Progenitor cell of endocrine pancreas (in vitro differentiated cells): Measurements from ENCODE around the gene CACNB3. TPM values are rescaled to one million over a fixed set of nuclear protein-coding genes. Genes with fewer than 3 reads are reported as not detected.

Source experiments
- DNase-seq: peaks from one replicate; pipeline ENCODE4 v3.0.0; 2021; ENCODE audit warnings: low spot score; ENCODE audit not compliant: unreplicated experiment
- H3K27ac Mint-ChIP-seq: 2 replicates; pipeline ENCODE4 v1.8.0; 2021; ENCODE audit warnings: mild to moderate bottlenecking, moderate library complexity, mixed read lengths
- H3K27me3 Mint-ChIP-seq: 2 replicates; pipeline ENCODE4 v1.8.0; 2021; ENCODE audit warnings: mixed read lengths
- H3K36me3 Mint-ChIP-seq: 2 replicates; pipeline ENCODE4 v1.8.0; 2022; ENCODE audit warnings: mixed read lengths; ENCODE audit not compliant: insufficient read depth
- H3K4me1 Mint-ChIP-seq: 2 replicates; pipeline ENCODE4 v1.8.0; 2021; ENCODE audit warnings: low read depth, mixed read lengths
- H3K4me3 Mint-ChIP-seq: 2 replicates; pipeline ENCODE4 v1.8.0; 2021; ENCODE audit warnings: low read depth, mild to moderate bottlenecking, moderate library complexity, mixed read lengths
- H3K9me3 Mint-ChIP-seq: 2 replicates; pipeline ENCODE4 v1.8.0; 2021; ENCODE audit warnings: low read depth, mixed read lengths
- total RNA-seq: library from RNA; stranded (reverse); gene quantifications from 2 replicates; pipeline ENCODE4 v1.2.1, GENCODE V29; 2021
- TF ChIP-seq, protein P1 (sequence below): fragments of 200-600 bp; sonication (generic); IDR thresholded peaks from one replicate; pipeline ENCODE4 v1.5.0; 2021; ENCODE audit warnings: antibody characterized with exemption, mild to moderate bottlenecking; ENCODE audit not compliant: unreplicated experiment

CACNB3 gene
- total RNA-seq, 1 donor from 2014 or later, result 73.9 TPM

DNA sequence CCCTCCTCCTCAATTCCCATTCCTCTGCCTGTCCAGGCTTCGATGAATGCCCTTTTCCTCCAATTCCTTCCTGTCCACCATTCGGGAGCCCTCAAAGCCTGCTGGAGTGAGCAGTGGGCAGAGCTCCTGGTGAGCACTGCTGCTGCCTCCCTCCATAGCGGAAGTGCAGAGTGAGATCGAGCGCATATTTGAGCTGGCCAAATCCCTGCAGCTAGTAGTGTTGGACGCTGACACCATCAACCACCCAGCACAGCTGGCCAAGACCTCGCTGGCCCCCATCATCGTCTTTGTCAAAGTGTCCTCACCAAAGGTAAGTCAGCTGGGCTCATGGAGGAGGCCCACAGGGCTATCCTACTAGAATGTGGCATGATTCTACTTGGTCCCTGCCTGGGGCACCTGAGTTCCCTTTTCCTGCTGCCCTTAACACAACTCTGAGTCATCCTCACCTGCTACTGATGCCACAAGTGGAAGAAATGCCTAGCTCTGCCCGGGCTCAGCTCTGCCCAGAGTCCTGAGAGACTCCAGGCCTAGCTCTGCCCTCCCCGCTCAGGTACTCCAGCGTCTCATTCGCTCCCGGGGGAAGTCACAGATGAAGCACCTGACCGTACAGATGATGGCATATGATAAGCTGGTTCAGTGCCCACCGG is 8.0 kb downstream of the CACNB3 start:
- H3K36me3 Mint-ChIP-seq, result peaks cover 11% of the 10 kb centered on the region
- H3K27ac Mint-ChIP-seq, result no peak overlapping the region
- H3K4me3 Mint-ChIP-seq, result no peak overlapping the region

DNA sequence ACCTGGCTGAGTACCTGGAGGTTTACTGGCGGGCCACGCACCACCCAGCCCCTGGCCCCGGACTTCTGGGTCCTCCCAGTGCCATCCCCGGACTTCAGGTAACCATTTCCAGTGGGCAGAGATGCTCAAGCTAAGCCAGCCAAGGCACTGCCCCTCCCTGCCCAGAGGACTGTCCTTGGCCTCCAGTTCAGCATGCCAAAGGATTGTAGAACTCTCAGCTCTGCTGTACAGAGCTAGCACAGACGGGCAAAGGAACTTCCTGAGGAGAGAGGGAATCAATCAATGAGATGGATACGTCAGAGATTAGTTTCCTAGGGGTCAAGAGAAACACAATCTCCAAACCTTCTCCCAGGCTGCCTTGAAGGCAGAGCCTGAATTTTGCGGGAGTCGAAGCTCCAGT is 8.7 kb downstream of the CACNB3 start:
- Mint-ChIP-seq H3K36me3 (peaks cover 13% of the 10 kb centered on the region), H3K27ac (no peak overlapping the region), H3K4me3 (no peak overlapping the region), H3K4me1 (peaks cover 1% of the 10 kb centered on the region), H3K9me3 (no peaks in the 10 kb centered on the region), H3K27me3 (no peaks in the 10 kb centered on the region)
- no peak for DNase-seq
- TF ChIP-seq, protein P1, sequence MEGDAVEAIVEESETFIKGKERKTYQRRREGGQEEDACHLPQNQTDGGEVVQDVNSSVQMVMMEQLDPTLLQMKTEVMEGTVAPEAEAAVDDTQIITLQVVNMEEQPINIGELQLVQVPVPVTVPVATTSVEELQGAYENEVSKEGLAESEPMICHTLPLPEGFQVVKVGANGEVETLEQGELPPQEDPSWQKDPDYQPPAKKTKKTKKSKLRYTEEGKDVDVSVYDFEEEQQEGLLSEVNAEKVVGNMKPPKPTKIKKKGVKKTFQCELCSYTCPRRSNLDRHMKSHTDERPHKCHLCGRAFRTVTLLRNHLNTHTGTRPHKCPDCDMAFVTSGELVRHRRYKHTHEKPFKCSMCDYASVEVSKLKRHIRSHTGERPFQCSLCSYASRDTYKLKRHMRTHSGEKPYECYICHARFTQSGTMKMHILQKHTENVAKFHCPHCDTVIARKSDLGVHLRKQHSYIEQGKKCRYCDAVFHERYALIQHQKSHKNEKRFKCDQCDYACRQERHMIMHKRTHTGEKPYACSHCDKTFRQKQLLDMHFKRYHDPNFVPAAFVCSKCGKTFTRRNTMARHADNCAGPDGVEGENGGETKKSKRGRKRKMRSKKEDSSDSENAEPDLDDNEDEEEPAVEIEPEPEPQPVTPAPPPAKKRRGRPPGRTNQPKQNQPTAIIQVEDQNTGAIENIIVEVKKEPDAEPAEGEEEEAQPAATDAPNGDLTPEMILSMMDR, result no peak

More for the DNA sequence above, 8.0 kb downstream of the CACNB3 start:
- Mint-ChIP-seq H3K27me3 (no peaks in the 10 kb centered on the region), H3K4me1 (peaks cover 1% of the 10 kb centered on the region), H3K9me3 (no peaks in the 10 kb centered on the region)
- no peak for DNase-seq
- TF ChIP-seq, protein P1, result no peak

DNA sequence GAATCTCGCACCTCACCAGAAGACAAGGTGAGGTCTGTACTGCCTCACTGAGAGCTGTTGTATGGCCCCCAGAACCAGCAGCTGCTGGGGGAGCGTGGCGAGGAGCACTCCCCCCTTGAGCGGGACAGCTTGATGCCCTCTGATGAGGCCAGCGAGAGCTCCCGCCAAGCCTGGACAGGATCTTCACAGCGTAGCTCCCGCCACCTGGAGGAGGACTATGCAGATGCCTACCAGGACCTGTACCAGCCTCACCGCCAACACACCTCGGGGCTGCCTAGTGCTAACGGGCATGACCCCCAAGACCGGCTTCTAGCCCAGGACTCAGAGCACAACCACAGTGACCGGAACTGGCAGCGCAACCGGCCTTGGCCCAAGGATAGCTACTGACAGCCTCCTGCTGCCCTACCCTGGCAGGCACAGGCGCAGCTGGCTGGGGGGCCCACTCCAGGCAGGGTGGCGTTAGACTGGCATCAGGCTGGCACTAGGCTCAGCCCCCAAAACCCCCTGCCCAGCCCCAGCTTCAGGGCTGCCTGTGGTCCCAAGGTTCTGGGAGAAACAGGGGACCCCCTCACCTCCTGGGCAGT is 9.3 kb downstream of the CACNB3 start:
- DNase-seq, result no peak
- TF ChIP-seq, protein P1, result no peak
- Mint-ChIP-seq H3K9me3 (no peaks in the 10 kb centered on the region), H3K27me3 (no peaks in the 10 kb centered on the region), H3K27ac (no peak overlapping the region), H3K4me3 (no peak overlapping the region), H3K4me1 (no peaks in the 10 kb centered on the region), H3K36me3 (peaks cover 18% of the 10 kb centered on the region)

DNA sequence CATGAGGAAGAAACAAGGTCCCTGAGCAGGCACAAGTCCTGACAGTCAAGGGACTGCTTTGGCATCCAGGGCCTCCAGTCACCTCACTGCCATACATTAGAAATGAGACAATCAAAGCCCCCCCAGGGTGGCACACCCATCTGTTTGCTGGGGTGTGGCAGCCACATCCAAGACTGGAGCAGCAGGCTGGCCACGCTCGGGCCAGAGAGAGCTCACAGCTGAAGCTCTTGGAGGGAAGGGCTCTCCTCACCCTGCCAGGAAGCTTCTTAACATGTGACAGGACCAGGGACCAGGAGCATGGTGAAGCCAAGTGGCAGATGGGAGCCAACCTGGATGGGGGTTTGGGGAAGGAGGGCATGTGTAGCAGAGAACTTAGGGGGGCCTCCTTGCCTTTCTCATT is 10.0 kb downstream of the CACNB3 start:
- peaks cover 20% of the 10 kb centered on the region for H3K36me3 Mint-ChIP-seq
- TF ChIP-seq, protein P1, result no peak
- no peaks in the 10 kb centered on the region for H3K9me3 Mint-ChIP-seq
- H3K4me1 Mint-ChIP-seq, result no peaks in the 10 kb centered on the region
- H3K27ac Mint-ChIP-seq, result peak overlapping the region; percentile 79
- DNase-seq, result no peak
- no peak overlapping the region for H3K4me3 Mint-ChIP-seq
- no peaks in the 10 kb centered on the region for H3K27me3 Mint-ChIP-seq

DNA sequence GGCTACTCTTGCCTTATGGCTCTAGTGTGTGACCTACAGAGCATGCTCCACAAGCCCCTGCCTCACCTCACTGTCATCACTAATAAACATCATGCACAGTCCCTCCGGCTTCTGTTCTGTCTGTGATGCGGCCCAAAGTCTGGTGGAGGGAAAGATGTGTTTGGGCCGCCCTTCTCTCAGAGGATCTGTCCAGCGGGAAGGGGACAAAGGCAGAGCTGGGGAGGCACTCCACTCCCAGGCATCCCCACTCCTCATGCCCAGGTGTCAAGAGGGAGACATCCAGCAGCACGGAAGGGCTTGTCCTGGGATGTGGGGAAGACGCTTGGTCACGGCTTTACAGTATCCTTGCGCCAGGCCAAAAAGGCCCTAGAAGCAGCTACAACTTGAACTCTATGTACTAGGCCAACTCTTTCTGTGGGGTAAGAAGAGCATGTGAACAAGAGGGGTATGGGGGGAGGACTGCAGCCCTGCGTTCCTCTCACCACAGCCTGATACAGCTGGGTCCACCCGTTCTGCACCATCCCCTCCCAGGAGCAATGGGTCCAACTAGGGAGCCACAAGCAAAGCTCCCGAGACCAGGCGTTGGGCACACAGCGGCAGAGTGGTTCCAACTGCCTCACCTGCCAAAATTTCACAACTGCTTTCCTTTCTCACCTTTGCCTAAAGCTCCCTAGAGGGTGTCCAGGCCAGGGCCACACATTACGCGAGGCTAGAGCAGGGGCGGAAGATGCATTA is 10.7 kb downstream of the CACNB3 start:
- H3K4me1 Mint-ChIP-seq, result no peaks in the 10 kb centered on the region
- no peak for DNase-seq
- H3K4me3 Mint-ChIP-seq, result no peak overlapping the region
- H3K9me3 Mint-ChIP-seq, result no peaks in the 10 kb centered on the region
- H3K27me3 Mint-ChIP-seq, result no peaks in the 10 kb centered on the region
- peaks cover 21% of the 10 kb centered on the region for H3K36me3 Mint-ChIP-seq
- peak overlapping the region; percentile 79 for H3K27ac Mint-ChIP-seq
- TF ChIP-seq, protein P1, result no peak
